T-cell (primary cell): ENCODE measurements around the gene LIAS. TPM values are rescaled to one million over a fixed set of nuclear protein-coding genes. Genes with fewer than 3 reads are reported as not detected.

ENCODE experiments used
- total RNA-seq, 35 experiments: library from RNA in 6 of 35; stranded (reverse) in 6 of 35; fragments of 120-200 nt in 1 of 35; gene quantifications; one replicate each; pipeline versions ENCODE4 v1.2.1 to v1.2.4 and lab custom pipeline; 2013 to 2026

Gene LIAS
- total RNA-seq, 5 donors from 2014 or later (not counting 1 experiment from before 2014, with no cell fraction given) = 11.3 to 22.8 (median 19.5) TPM

Other genes starting within 250 kb of the LIAS start
- gene RFC1, start 92.7 kb upstream of the LIAS start, total RNA-seq = 10 to 100 TPM; 45.7 to 77.4 (median 54.5) TPM
- gene KLB, start 52.1 kb upstream of the LIAS start, total RNA-seq = under 1 TPM in 1 of 5 donors, not detected in 4; 0.06 TPM
- 1,000 to 10,000 TPM; 2,481 to 3,129 (median 2,646) TPM for gene RPL9, start 134 bp upstream of the LIAS start, total RNA-seq
- 10 to 100 TPM in 4 of 5 donors, 1 to 10 TPM in 1; 7.6 to 22.8 (median 18.2) TPM for gene UGDH, start 68.4 kb downstream of the LIAS start, total RNA-seq
- gene SMIM14, start 179.8 kb downstream of the LIAS start, total RNA-seq = 10 to 100 TPM in 3 of 5 donors, 1 to 10 TPM in 2; 4.8 to 17.2 (median 15.5) TPM
- 10 to 100 TPM; 32.5 to 46.9 (median 44.0) TPM for gene UBE2K, start 239.1 kb downstream of the LIAS start, total RNA-seq